ENCODE results near the gene CPN2.

Gene CPN2

GRCh38 chr3:194333212-194333980 lies 17.7 kb downstream of the CPN2 start:
- intact Hi-C loops (cut with DNase I): loop anchor here (2.0 to 10.0 kb wide), 2 partner anchors 71 to 261 kb away; no protein-coding TSS in a partner anchor
- peak; percentile 78 to 99 (median 93) for DNase-seq

DNA sequence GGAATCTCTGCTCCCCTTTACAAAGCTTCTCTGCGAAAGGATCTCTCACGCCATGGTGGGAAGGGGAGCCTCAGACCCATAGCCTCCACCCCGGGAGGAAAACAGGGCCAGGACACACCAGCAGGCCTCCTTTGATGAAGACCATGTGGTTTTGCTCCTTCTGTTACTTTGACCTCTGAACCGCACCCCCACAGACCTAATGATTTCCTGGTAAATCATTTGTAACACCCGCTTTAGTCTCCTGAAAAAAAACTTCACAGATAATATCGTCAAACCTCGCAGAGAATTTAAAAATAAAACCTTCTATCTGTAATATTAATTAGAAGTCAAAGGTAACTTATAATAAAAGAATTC lies 18.3 kb downstream of the CPN2 start:
- no peak for DNase-seq
- intact Hi-C loops (cut with DNase I): loop anchor here (2.0 to 10.0 kb wide), 2 partner anchors 72 to 262 kb away; no protein-coding TSS in a partner anchor

- intact Hi-C loops (cut with DNase I): loop anchor here (10.0 kb wide), 1 partner anchor 264 kb away; no protein-coding TSS in a partner anchor
Observed at GRCh38 chr3:194330579-194330978, 20.5 kb downstream of the CPN2 start.

GRCh38 chr3:194330160-194330559 lies 21.0 kb downstream of the CPN2 start:
- DNase-seq: no peak
- intact Hi-C loops (cut with DNase I): loop anchor here (10.0 kb wide), 1 partner anchor 265 kb away; no protein-coding TSS in a partner anchor

More at GRCh38 chr3:194330579-194330978, 20.5 kb downstream of the CPN2 start:
- DNase-seq: peak in 5 of 10 donors; percentile 28 to 53 (median 39)

DNA sequence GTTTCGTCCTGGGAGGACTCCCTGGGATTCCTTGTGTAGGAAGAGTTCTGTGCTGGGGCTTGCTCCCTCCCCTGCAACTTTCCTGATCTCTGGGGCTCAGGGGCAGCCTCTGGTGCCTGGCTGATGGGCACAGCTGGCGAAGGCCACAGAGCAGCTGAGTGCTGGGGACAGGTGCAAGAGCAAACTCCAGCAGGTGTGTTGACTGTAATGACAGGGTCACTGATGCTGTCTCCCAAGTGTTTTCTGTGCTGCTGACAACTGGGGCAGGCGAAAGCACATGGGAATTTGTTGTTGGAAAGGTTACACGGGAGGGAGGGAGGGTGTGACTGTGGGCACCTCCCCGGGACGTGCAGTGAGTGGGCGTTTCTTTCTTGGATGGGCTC lies 21.6 kb downstream of the CPN2 start:
- DNase-seq: no peak
- intact Hi-C loops (cut with DNase I): no loop called here

- intact Hi-C loops (cut with DNase I): no loop called here
- no peak for DNase-seq
Observed at GRCh38 chr3:194328942-194329582, 22.1 kb downstream of the CPN2 start.

DNA sequence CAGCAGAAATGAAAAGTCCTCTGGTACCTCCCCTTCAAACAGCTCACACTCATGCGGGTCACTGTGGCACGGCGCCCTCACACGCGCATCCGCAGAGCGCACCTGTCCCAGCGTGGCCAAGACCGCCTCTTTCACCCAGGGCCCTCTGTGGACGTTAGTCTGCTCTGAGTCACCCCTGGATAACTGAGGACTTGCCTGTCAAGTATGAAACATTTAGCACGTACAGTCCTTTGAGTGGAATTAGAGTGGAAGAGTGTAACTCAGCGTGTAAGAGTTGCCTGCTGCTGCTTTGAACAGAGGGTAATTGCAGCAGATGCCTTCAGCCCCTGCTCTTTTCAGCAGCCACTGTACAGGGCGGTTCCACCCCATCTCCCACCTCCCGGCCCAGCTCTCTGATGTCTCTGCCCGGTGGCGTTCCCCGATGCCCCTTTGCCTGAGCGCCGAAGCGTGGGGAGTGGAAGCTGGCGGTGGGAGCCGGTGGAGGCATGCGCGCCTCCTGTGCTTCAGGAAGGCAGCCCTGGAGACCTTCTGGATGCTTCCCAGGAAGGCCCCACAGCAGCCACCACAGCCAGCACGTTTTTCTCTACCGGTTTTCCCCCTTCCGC lies 23.0 kb downstream of the CPN2 start:
- peak in 1 of 10 donors; percentile 51 for DNase-seq
- intact Hi-C loops (cut with DNase I): no loop called here

GRCh38 chr3:194327218-194328052 lies 23.7 kb downstream of the CPN2 start:
- intact Hi-C loops (cut with DNase I): no loop called here
- peak in 1 of 10 donors; percentile 19 for DNase-seq

DNA sequence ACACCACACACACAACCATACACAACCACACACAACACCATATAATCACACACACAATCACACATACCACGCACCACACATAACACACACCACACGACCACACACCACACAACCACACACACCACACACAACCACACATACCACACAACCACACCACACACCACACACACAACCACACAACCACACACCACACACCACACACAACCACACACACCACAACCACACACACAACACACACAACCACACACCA lies 24.2 kb downstream of the CPN2 start:
- intact Hi-C loops (cut with DNase I): no loop called here
- DNase-seq: no peak

DNA sequence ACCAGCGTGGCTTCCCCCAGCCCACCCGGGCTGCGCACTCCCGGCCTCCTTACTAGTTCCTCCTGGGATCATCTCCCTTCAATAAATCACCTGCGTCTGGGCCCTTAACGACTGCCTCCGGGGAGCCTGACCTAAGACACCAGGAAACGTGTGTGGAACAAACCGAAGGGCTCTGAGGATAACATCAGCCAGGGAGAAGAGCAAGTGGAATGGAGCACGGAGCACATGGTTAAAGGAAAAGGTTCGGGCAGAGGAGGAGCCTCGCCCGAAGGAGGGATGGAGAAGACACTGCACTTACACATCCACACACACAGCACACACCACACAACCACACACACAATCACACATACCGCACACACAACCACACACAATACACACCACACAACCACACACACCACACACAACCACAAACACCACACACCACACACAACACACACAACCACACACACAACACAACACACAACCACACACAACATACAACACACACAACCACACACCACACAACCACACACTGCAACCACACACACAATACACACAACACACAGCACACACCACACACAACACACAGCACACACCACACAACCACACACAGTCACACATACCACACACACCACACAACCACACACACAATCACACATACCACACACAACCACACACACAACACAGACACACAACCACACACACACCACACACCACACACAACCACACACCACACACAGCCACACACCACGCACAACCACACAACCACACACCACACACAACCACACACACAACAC lies 24.7 kb downstream of the CPN2 start:
- DNase-seq: peak in 2 of 10 donors; percentile 4 to 25
- intact Hi-C loops (cut with DNase I): no loop called here

- peak in 2 of 10 donors; percentile 46 to 82 for DNase-seq
- intact Hi-C loops (cut with DNase I): no loop called here
Observed at GRCh38 chr3:194325424-194326153, 25.5 kb downstream of the CPN2 start.

- intact Hi-C loops (cut with DNase I): no loop called here
- DNase-seq: peak in 2 of 10 donors; percentile 17 to 19
Observed at GRCh38 chr3:194324823-194325327, 26.3 kb downstream of the CPN2 start.

GRCh38 chr3:194323785-194324735 lies 27.1 kb downstream of the CPN2 start:
- peak in 3 of 10 donors; percentile 60 to 76 (median 72) for DNase-seq
- intact Hi-C loops (cut with DNase I): no loop called here

- peak in 3 of 10 donors; percentile 23 to 30 (median 27) for DNase-seq
- intact Hi-C loops (cut with DNase I): no loop called here
Observed at GRCh38 chr3:194322678-194323211, 28.4 kb downstream of the CPN2 start.

GRCh38 chr3:194321693-194322640 lies 29.2 kb downstream of the CPN2 start:
- intact Hi-C loops (cut with DNase I): no loop called here
- peak in 2 of 10 donors; percentile 30 to 51 for DNase-seq

DNA sequence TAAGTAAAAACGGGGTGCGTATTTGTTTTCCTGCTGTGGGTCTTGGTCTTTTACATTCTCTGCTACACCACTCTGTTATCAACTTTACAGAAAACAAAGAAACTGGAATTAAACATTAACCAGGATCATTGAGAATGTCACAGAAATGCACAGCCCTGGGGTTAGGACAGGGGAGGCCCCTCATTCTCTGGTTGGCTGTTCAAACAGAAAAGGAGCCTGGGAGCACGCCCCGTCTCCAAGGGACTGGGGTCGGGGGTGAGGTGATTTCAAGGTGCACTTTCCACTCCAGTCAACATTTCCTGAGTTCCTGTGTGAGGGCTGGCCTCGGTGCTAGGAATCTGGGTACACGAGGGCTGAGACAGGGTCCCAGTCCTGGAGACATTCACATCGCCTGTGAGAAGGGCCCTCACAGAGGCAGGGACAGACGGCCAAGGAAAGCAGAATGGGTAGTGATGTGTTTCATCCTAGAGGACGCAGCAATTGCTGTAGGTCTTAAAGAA lies 30.3 kb downstream of the CPN2 start:
- peak in 2 of 10 donors; percentile 18 to 78 for DNase-seq
- intact Hi-C loops (cut with DNase I): no loop called here
